ENCODE measurements around the gene NMRAL1.

DNA sequence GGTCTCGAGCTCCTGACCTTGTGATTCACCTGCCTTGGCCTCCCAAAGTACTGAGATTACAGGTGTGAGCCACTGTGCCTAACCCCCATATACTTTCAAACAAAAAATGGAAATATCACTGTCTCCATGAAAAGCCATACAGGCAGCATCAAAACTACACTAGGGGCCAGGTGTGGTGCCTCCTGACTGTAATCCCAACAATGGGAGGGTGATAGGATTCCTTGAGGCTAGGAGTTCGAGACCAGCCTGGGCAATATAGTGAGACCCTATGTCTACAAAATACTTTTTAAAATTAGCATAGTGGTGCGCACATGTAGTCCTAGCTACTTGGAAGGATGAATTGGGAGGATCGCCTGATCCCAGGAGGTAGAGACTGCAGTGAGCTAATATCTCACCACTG is 17.5 kb upstream of the NMRAL1 start:
- TF ChIP-seq EZH2 (IDR thresholded peaks at IDR 0.05): no peak
- TF ChIP-seq, protein P1, sequence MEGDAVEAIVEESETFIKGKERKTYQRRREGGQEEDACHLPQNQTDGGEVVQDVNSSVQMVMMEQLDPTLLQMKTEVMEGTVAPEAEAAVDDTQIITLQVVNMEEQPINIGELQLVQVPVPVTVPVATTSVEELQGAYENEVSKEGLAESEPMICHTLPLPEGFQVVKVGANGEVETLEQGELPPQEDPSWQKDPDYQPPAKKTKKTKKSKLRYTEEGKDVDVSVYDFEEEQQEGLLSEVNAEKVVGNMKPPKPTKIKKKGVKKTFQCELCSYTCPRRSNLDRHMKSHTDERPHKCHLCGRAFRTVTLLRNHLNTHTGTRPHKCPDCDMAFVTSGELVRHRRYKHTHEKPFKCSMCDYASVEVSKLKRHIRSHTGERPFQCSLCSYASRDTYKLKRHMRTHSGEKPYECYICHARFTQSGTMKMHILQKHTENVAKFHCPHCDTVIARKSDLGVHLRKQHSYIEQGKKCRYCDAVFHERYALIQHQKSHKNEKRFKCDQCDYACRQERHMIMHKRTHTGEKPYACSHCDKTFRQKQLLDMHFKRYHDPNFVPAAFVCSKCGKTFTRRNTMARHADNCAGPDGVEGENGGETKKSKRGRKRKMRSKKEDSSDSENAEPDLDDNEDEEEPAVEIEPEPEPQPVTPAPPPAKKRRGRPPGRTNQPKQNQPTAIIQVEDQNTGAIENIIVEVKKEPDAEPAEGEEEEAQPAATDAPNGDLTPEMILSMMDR (IDR thresholded peaks at IDR 0.05): no peak
